C4-2B (cell line): ENCODE results near the gene PLXNA4.

Source experiments
- ZFX ChIP-seq: fragments of 450-650 bp; IDR thresholded peaks from 2 replicates; pipeline ENCODE4 v1.6.1; 2017
- TF ChIP-seq, protein P1 (sequence below): fragments of 450-650 bp; conservative IDR thresholded peaks from 2 replicates; pipeline ENCODE4 v1.5.1; 2017; ENCODE audit warnings: mild to moderate bottlenecking

DNA sequence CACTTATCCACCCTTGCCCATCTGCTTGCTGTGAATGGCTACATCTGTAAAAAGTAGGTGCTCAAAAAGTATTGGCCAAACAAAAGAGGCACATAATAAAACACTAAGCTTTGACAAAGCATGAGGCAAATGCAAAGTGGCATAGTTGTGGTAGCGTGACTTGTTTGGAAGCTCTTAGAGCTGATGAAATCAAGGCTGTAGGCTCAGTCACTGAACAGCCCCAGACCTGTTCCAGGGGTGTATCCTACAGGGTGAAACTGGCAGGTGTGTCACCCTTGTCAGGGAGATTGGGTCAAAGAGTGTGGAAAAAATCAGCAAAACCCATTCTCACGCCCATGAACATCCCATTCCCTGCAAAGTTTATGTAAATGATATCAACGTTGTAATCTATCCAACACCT, 427.4 kb downstream of the PLXNA4 start:
- TF ChIP-seq, protein P1, sequence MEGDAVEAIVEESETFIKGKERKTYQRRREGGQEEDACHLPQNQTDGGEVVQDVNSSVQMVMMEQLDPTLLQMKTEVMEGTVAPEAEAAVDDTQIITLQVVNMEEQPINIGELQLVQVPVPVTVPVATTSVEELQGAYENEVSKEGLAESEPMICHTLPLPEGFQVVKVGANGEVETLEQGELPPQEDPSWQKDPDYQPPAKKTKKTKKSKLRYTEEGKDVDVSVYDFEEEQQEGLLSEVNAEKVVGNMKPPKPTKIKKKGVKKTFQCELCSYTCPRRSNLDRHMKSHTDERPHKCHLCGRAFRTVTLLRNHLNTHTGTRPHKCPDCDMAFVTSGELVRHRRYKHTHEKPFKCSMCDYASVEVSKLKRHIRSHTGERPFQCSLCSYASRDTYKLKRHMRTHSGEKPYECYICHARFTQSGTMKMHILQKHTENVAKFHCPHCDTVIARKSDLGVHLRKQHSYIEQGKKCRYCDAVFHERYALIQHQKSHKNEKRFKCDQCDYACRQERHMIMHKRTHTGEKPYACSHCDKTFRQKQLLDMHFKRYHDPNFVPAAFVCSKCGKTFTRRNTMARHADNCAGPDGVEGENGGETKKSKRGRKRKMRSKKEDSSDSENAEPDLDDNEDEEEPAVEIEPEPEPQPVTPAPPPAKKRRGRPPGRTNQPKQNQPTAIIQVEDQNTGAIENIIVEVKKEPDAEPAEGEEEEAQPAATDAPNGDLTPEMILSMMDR = no peak
- TF ChIP-seq ZFX = no peak
